Right forelimb (tissue), 1 donor: Measurements from ENCODE around the gene CDCA7.
"Not testable (repeated sequence)": the region's sequence is repeated elsewhere in the genome, so short reads cannot be mapped to it uniquely, and the experiment has no call there.

Experiments
- DNase-seq: peaks from one replicate; pipeline ENCODE4 v3.0.0-alpha.2; 2018

Gene CDCA7

DNA sequence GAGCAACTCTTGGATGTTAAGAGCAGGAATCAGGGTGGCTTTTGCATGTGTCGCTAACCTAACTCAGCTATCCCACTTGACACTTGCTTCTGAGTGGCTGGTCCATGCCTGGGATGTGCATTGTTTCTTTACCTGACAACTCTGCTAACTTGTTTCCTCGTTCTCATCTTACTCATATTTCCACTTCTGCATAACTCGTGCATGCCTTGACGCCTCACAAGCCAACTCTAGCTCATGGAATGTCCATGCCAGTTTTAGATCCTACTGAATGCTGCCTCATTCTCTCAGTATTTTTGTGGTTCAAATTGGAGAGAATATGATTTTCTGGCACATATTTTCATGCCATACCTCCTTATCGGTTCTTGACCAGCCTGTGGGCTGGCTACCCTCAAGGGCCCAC, 52.5 kb downstream of the CDCA7 start:
- no peak for DNase-seq

DNA sequence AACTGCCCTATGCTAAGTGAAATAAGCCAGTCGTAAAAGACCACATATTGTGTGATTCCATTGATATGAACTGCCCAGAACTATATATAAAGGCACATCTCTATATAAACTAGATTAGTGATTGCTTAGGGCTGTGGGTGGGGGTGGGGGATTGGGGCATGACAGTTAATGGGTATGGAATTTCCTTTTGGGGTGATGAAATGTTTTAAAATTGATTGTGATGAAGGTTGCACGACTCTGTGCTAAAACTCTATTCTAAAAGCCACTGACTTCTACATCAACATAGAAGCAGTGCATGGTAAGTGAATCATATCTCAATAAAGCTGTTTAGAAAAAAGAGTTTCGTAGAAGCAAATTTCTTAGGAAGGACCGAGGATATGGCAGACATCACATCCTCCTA, 53.0 kb downstream of the CDCA7 start:
- DNase-seq, result no peak

DNA sequence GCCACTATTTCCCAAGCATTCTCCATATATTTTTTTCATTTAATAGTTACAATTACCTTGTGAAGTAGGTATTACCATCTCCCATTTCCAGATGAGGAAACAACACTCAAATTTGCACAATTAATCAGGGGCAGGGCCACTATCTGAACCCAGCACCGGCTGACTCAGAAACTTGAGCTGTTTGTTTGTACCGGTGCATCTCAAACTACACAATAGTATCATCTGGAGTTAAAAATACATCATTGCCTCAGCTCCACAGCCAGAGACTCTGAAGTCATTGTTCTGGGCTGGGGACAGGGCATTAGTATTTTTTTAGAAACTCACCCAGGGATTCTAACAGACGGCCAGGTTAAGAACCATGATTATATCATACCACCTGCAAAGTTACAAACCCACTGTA, 55.9 kb downstream of the CDCA7 start:
- DNase-seq, result no peak

DNA sequence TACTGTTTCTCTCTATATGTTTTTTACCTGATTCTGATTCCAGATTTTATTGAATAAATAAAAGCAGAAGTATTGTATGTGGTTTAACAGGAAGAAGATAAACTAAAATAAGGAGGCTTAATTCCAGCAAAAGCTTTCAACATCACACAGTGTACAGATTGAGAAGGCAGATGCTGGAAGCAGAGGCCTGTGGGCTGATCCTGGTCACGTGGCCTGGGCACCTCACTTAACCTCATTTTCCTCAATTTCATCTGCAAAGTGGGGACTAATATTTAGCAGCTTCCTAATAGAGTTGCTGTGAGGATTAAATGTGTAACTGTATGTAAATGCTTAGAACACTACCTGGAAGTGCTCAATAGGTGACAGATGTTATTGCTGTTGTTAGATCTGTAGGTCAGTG, 58.0 kb downstream of the CDCA7 start:
- DNase-seq, result no peak

DNA sequence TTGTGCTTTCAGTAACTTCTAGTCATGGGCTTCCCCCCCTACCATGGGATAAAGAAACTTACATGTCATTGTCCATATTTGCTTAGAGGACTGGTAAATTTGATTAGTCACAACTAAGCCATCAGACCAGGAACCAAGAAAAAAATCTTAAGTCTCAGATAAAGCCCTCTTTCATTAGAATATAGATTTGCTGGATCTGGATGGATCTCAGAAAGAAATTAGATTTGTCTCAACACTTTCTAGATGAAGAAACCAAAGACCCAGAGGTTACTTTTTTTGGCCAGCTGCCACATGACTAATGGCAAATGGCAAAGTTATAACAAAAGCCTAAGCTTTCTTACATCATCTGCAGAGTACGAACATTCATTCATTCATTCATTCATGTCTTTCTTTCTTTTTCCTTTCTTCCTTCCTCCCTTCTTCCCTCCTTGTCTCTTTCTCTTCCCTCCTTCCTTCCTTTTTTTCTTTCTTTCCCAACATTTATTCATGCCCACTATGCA, 60.2 kb downstream of the CDCA7 start:
- DNase-seq, result no peak

DNA sequence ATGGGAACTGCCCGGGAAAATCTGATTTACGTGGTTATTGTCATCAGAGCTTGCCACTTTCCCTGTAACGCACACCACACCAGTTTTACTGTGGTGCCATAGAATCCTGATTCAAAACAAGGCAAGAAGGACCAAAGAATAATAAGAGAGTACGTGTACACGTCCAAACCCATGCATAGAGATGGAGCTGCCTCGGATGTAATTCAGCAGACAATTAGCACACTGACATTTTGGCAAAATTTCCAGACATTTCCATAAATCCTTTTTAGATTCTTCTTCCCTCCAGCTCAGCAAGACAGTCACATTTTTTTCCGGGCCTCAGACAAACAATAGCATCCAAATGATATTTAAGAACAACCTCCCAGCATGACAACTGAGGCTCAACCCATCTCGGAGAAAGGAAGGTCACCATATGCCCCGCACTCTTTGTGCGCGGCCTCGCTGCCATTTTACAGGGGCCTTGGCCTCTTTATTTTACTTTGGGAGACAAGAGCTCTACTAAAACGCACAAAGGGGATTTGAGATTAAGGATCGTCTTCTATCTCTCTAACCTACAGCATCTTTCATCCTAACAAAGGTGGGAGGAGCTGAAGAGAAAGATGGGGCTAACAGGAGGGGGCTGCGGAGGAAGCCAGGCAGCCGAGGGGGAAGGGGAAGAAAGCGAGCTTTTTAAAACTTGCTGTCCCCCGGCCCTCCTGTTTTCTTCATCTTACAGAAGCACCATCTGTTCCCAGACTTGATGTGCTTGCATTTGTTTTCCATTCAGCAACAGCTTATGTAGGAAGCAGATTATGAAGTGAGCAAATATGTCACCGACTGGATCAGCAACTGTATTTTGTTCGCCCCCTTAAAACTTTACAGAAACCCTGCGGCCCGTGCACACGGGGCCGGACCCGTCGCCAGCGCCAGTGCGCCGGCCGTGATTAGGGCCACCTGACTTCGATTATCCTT, 61.0 kb downstream of the CDCA7 start:
- no peak for DNase-seq

DNA sequence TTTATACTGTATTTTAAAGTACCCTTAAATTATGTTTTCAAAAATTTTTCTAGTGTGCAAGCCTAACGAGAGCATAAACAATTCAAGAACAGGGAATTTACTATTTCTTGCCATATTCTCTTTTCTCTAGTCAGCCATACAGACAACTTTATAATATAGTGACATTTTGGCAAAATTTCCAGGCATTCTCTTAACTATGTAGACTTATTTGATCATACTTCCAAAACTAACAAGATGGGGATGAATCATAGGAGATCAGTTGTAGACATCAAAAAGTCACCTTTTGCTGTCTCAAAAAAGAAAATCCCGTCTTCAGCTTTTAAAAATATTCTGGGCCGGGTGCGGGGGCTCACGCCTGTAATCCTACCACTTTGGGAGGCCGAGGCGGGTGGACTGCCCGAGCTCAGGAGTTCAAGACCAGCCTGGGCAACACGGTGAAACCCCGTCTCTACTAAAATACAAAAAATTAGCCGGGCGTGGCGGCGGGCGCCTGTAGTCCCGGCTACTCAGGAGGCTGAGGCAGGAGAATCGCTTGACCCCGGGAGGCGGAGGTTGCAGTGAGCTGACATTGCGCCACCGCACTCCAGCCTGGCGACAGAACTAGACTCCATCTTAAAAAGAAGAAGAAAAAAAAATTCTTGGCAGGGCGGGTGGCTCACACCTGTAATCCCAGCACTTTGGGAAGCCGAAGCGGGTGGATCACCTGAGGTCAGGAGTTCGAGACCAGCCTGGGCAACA, 61.9 kb downstream of the CDCA7 start:
- not testable (repeated sequence) for DNase-seq

DNA sequence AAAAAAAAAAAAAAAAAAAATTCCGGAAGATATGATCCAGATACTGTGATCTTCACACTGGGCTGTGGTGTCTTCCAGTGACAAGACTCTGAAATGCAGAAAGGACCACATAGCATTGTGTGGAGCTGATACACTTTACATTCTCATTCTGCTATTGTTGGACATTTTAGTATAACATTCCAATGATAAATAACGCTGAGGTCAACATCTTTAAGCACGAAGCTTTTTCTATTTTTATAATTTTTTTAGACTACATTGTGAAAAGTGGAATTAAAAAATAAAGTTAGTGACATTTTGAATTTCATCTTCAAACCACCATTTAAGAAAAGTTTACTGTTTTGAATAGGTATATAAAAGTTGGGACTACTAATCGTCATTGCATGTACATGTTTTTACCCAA, 62.7 kb downstream of the CDCA7 start:
- DNase-seq, result no peak

DNA sequence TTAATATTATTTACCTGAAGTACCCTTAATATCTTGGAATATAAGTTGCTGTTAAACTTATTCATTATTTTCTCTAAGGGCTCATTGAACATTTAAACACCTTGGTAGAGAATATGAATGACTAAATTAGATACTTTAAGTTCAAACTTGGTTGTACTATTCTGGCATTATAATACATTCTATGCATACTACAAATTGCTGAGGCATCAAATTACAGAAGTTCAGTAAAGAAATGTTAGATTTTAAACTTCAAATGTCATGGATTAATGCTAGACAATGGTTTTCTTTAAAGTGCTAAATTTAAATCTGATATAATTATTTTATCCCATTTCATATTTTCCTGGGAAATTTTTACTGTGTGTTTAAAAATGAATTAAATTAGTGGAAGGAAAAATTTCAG, 63.1 kb downstream of the CDCA7 start:
- DNase-seq, result no peak
